NB4 (cell line): ENCODE measurements around the gene TNS2.
"Not testable (repeated sequence)": the region's sequence is repeated elsewhere in the genome, so short reads cannot be mapped to it uniquely, and the experiment has no call there.

Experiments
- MYC ChIP-seq: IDR thresholded peaks from 2 replicates; pipeline ENCODE4 v1.6.1; 2011; ENCODE audit warnings: low read depth, low read length
- TF ChIP-seq, protein P1 (sequence below): IDR thresholded peaks from one replicate; pipeline ENCODE4 v1.5.1; 2012; ENCODE audit warnings: low read depth, low read length

DNA sequence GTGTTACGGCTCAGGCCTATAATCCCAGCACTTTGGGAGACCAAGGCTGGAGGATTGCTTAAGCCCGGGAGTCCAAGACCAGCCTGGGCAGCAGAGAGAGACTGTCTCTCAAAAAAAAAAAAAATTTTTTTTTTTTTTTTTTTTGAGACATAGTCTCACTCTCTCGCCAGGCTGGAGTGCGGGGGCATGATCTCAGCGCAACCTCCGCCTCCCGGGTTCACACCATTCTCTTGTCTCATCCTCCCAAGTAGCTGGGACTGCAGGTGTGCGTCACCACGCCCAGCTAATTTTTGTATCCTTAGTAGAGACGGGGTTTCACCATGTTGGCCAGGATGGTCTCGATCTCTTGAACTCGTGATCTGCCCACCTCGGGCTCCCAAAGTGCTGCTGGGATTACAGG lies 22.9 kb upstream of the TNS2 start:
- TF ChIP-seq MYC = not testable (repeated sequence)
- TF ChIP-seq, protein P1, sequence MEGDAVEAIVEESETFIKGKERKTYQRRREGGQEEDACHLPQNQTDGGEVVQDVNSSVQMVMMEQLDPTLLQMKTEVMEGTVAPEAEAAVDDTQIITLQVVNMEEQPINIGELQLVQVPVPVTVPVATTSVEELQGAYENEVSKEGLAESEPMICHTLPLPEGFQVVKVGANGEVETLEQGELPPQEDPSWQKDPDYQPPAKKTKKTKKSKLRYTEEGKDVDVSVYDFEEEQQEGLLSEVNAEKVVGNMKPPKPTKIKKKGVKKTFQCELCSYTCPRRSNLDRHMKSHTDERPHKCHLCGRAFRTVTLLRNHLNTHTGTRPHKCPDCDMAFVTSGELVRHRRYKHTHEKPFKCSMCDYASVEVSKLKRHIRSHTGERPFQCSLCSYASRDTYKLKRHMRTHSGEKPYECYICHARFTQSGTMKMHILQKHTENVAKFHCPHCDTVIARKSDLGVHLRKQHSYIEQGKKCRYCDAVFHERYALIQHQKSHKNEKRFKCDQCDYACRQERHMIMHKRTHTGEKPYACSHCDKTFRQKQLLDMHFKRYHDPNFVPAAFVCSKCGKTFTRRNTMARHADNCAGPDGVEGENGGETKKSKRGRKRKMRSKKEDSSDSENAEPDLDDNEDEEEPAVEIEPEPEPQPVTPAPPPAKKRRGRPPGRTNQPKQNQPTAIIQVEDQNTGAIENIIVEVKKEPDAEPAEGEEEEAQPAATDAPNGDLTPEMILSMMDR = not testable (repeated sequence)
